Endothelial cell of umbilical vein (primary cell): ENCODE data around the gene PIF1. TPM values are rescaled to one million over a fixed set of nuclear protein-coding genes. Genes with fewer than 3 reads are reported as not detected.
"Not testable (repeated sequence)": the region's sequence is repeated elsewhere in the genome, so short reads cannot be mapped to it uniquely, and the experiment has no call there.

Source experiments
- BruUV-seq: library from RNA; stranded (reverse); fragments of 400-500 nt; replicated peaks from 2 replicates; lab custom pipeline; 2021; lab: Mats Ljungman, UMichigan
- CTCF ChIA-PET: fragments of 300-600, 350-600 bp; sonication (Branson Sonifier 250); formaldehyde crosslinking; loops from one replicate; lab custom pipeline; 2021; ENCODE audit warnings: antibody characterized with exemption, inconsistent platforms; lab: Charles Lee
- POLR2A ChIA-PET: fragments of 300-600, 350-600 bp; sonication (Branson Sonifier 250); formaldehyde crosslinking; loops from one replicate; lab custom pipeline; 2021; ENCODE audit warnings: antibody characterized with exemption, inconsistent platforms; lab: Charles Lee
- DNase-seq: peaks from one replicate; pipeline ENCODE4 v3.0.0-alpha.2; 2011; ENCODE audit warnings: low read depth, low spot score
- FAIRE-seq: peaks from 2 replicates; lab custom pipeline; 2011; peaks lifted over from hg19 to GRCh38; lab: Jason Lieb, UNC
- H2AFZ ChIP-seq: 2 replicates; pipeline ENCODE4 v1.6.0; 2012; ENCODE audit warnings: low read depth, low read length, control low read depth, inconsistent platforms
- H3K27ac ChIP-seq: 2 replicates; pipeline ENCODE4 v1.5.1; 2011; ENCODE audit warnings: low read depth, mild to moderate bottlenecking, control low read depth, low read length, moderate library complexity; ENCODE audit not compliant: insufficient read depth
- H3K27me3 ChIP-seq, 2 experiments: 2 replicates each; pipeline versions ENCODE4 v1.6.0 to v1.6.1; 2011; ENCODE audit warnings: low read length in 2 of 2, mixed read lengths in 1 of 2; ENCODE audit not compliant: control insufficient read depth in 2 of 2, insufficient read depth in 2 of 2
- H3K36me3 ChIP-seq, 2 experiments: 2 replicates in 1 of 2; 3 replicates in 1 of 2; pipeline ENCODE4 v1.5.1; 2011; ENCODE audit warnings: low read length in 2 of 2, mild to moderate bottlenecking in 1 of 2, moderate library complexity in 1 of 2; ENCODE audit not compliant: control insufficient read depth in 2 of 2, insufficient read depth in 2 of 2; ENCODE audit errors: extremely low read depth in 1 of 2
- H3K4me1 ChIP-seq: 3 replicates; pipeline ENCODE4 v1.5.1; 2011; ENCODE audit warnings: mild to moderate bottlenecking, low read length; ENCODE audit not compliant: control insufficient read depth, insufficient read depth; ENCODE audit errors: extremely low read depth
- H3K4me2 ChIP-seq: 2 replicates; pipeline ENCODE4 v1.6.1; 2011; ENCODE audit warnings: low read length, control low read depth, mixed read lengths; ENCODE audit not compliant: insufficient read depth
- H3K4me3 ChIP-seq, 3 experiments: fragments of 200-600 bp in 1 of 3; sonication (generic), shearing (Covaris generic) in 1 of 3; replicated peaks in 1 of 3; 2 replicates each; pipeline ENCODE4 v1.5.1; 2011 to 2016; ENCODE audit warnings: control low read depth in 3 of 3, low read length in 3 of 3, mild to moderate bottlenecking in 2 of 3, inconsistent platforms in 1 of 3, low read depth in 1 of 3, moderate library complexity in 1 of 3; ENCODE audit not compliant: insufficient read depth in 1 of 3
- H3K79me2 ChIP-seq: 2 replicates; pipeline ENCODE4 v1.6.0; 2012; ENCODE audit warnings: low read length, inconsistent platforms; ENCODE audit not compliant: control insufficient read depth, insufficient read depth
- H3K9ac ChIP-seq: replicated peaks from 2 replicates; pipeline ENCODE3; 2011; ENCODE audit warnings: low read length, control low read depth; ENCODE audit not compliant: insufficient read depth; ENCODE audit errors: extremely low read depth
- H3K9me1 ChIP-seq: replicated peaks from 3 replicates; pipeline ENCODE4 v1.6.0; 2011; ENCODE audit warnings: mild to moderate bottlenecking, low read length; ENCODE audit not compliant: control insufficient read depth, insufficient read depth; ENCODE audit errors: extremely low read depth
- H3K9me3 ChIP-seq: replicated peaks from 2 replicates; pipeline ENCODE4 v1.5.1; 2012; ENCODE audit warnings: low read length, inconsistent platforms; ENCODE audit not compliant: control insufficient read depth, insufficient read depth
- H4K20me1 ChIP-seq: replicated peaks from 2 replicates; pipeline ENCODE3; 2011; ENCODE audit warnings: mild to moderate bottlenecking, low read length; ENCODE audit not compliant: control insufficient read depth, insufficient read depth; ENCODE audit errors: extremely low read depth
- MAX ChIP-seq: IDR thresholded peaks from 2 replicates; pipeline ENCODE4 v1.6.1; 2011; ENCODE audit not compliant: insufficient read depth, insufficient read length
- dilution Hi-C: fragments of 300-500 bp; cut with MboI; formaldehyde crosslinking; loops from one replicate; pipeline ENCODE4 v1.15.0; 2019; ENCODE audit warnings: low sequenced_read_pairs; ENCODE audit not compliant: extremely low pct_ligation_motif_present
- intact Hi-C: fragments of 100-400 bp; cut with micrococcal nuclease; formaldehyde crosslinking; loops from one replicate; pipeline ENCODE4 v1.10.0; 2022
- polyA plus RNA-seq, 4 experiments: library from polyadenylated mRNA; depleted of rRNA in 3 of 4; stranded (reverse) in 3 of 4; unstranded in 1 of 4; fragments of >200 nt; gene quantifications; 2 replicates each; pipeline versions ENCODE4 v1.2.1 to v1.2.3, GENCODE V29; 2011 to 2012; ENCODE audit warnings: missing spikeins in 1 of 4
- total RNA-seq: library from RNA; stranded (reverse); gene quantifications from 2 replicates; pipeline ENCODE4 v1.2.3, GENCODE V29; 2021

PIF1 gene
- total and polyA plus RNA-seq, 2 donors (not counting 3 experiments of a cell fraction or from before 2014, with no cell fraction given): 18.6 to 52.7 TPM

GRCh38 chr15:64800476-64800875 is 25.0 kb downstream of the PIF1 start:
- H3K27me3 ChIP-seq: peaks cover 0 to 2% of the 10 kb centered on the region in 2 experiments
- no TSS peak for BruUV-seq
- H3K9me1 ChIP-seq: no peaks in the 10 kb centered on the region
- no peaks in the 10 kb centered on the region for H3K4me1 ChIP-seq
- H3K36me3 ChIP-seq: no peaks in the 10 kb centered on the region
- ChIA-PET CTCF (interaction anchor here (1.2 to 1.9 kb wide), 2 partner anchors 9 to 51 kb away, joined by 3 to 15 read pairs; no protein-coding TSS in a partner anchor), POLR2A (no interaction called here)
- no peaks in the 10 kb centered on the region for H3K9me3 ChIP-seq
- no peaks in the 10 kb centered on the region for H4K20me1 ChIP-seq
- H3K9ac ChIP-seq: no peak overlapping the region
- dilution Hi-C loops (no loop called here), intact Hi-C loops (no loop called here)
- no peak overlapping the region for H2AFZ ChIP-seq
- DNase-seq: no peak
- H3K27ac ChIP-seq: no peak overlapping the region
- H3K4me3 ChIP-seq: no peak overlapping the region
- H3K79me2 ChIP-seq: no peaks in the 10 kb centered on the region
- no peak overlapping the region for H3K4me2 ChIP-seq
- no peak for FAIRE-seq
- TF ChIP-seq MAX: no peak

- dilution Hi-C loops, H3K9ac ChIP-seq, H3K79me2 ChIP-seq, H3K4me3 ChIP-seq, FAIRE-seq, H3K4me2 ChIP-seq, H3K36me3 ChIP-seq, POLR2A ChIA-PET, H2AFZ ChIP-seq, H4K20me1 ChIP-seq, H3K27ac ChIP-seq, H3K27me3 ChIP-seq, H3K9me1 ChIP-seq, CTCF ChIA-PET, intact Hi-C loops, H3K9me3 ChIP-seq, BruUV-seq, H3K4me1 ChIP-seq, DNase-seq: not testable (repeated sequence)
These were observed 26.5 kb downstream of the PIF1 start for GRCh38 chr15:64798905-64799304.

- BruUV-seq, H3K27ac ChIP-seq, H3K4me3 ChIP-seq, intact Hi-C loops, H4K20me1 ChIP-seq, H3K27me3 ChIP-seq, H3K9ac ChIP-seq, CTCF ChIA-PET, H3K9me3 ChIP-seq, H3K4me2 ChIP-seq, H3K9me1 ChIP-seq, H3K79me2 ChIP-seq, H3K4me1 ChIP-seq, DNase-seq, H2AFZ ChIP-seq, POLR2A ChIA-PET, FAIRE-seq, H3K36me3 ChIP-seq, dilution Hi-C loops: not testable (repeated sequence)
These were observed 29.5 kb downstream of the PIF1 start for GRCh38 chr15:64795921-64796320.

GRCh38 chr15:64795299-64795698 is 30.1 kb downstream of the PIF1 start:
- DNase-seq, H3K9ac ChIP-seq, H3K9me1 ChIP-seq, POLR2A ChIA-PET, H3K9me3 ChIP-seq, intact Hi-C loops, H3K4me2 ChIP-seq, H2AFZ ChIP-seq, H3K36me3 ChIP-seq, H4K20me1 ChIP-seq, FAIRE-seq, H3K4me3 ChIP-seq, H3K27me3 ChIP-seq, BruUV-seq, H3K79me2 ChIP-seq, dilution Hi-C loops, H3K27ac ChIP-seq, H3K4me1 ChIP-seq: not testable (repeated sequence)
- CTCF ChIA-PET: interaction anchor here (1.1 kb wide), 1 partner anchor 29 kb away, joined by 3 read pairs; no protein-coding TSS in a partner anchor
